ENCODE measurements around the gene BRD1.
"Not testable (repeated sequence)": the region's sequence is repeated elsewhere in the genome, so short reads cannot be mapped to it uniquely, and the experiment has no call there.

BRD1 gene

GRCh38 chr22:49784630-49784971, 43.1 kb downstream of the BRD1 start:
- Histone ChIP-seq H3K4me3 (no peak overlapping the region), H3K27me3 (no peaks in the 10 kb centered on the region), H3K4me1 (peaks cover 0 to 18% (median 13%) of the 10 kb centered on the region in 4 donors), H3K27ac (no peak overlapping the region), H3K9me3 (no peaks in the 10 kb centered on the region), H3K36me3 (peaks cover 36 to 83% (median 62%) of the 10 kb centered on the region in 3 donors)
- intact Hi-C loops (cut with DNase I; ENCODE audit: low total_unique reads), result no loop called here
- no peak for DNase-seq
- no peak for TF ChIP-seq CTCF (IDR thresholded peaks at IDR 0.05)

GRCh38 chr22:49783926-49784629, 43.6 kb downstream of the BRD1 start:
- Histone ChIP-seq H3K36me3 (peaks cover 36 to 85% (median 65%) of the 10 kb centered on the region in 3 donors), H3K4me3 (no peak overlapping the region), H3K4me1 (peaks cover 0 to 13% (median 8%) of the 10 kb centered on the region in 4 donors), H3K27ac (no peak overlapping the region), H3K27me3 (no peaks in the 10 kb centered on the region), H3K9me3 (no peaks in the 10 kb centered on the region)
- intact Hi-C loops (cut with DNase I; ENCODE audit: low total_unique reads), result no loop called here
- no peak for DNase-seq
- no peak for TF ChIP-seq CTCF (IDR thresholded peaks at IDR 0.05)

DNA sequence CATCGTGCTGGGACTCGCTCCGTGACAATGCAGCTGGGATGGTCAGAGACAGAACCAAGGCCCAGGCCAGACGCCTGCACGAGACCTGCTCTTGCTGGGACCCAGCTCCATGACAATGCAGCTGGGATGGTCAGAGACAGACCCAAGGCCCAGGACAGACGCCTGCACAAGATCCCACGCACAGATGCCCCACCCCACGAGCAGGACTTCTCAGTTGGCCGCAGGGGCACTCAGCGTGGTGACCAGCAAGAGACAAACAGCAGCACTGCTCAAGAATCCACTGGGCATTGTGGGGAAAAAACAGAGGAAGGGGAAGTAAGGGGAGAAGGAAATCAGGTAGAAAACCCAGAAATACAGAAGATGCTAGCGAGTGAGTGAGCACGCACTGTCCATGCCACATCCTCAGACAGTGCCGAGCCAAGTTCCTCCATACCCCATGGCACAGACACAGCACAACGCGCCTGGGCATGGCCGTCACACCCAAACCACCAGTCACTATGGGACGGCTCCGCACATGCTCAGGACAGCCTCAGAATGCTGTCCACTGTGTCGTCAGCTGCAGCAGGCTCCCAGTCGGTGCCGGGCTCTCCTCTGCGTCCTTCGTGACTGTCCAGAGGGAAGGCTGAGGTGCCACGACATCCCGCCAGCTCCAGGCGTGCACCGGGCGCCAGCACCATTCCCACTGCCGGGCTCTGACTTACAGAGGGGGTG, 44.5 kb downstream of the BRD1 start:
- Histone ChIP-seq H3K4me1 (peaks cover 0 to 4% (median under 1%) of the 10 kb centered on the region in 4 donors), H3K27ac (no peak overlapping the region), H3K9me3 (no peaks in the 10 kb centered on the region), H3K27me3 (no peaks in the 10 kb centered on the region), H3K4me3 (no peak overlapping the region), H3K36me3 (peaks cover 36 to 85% (median 65%) of the 10 kb centered on the region in 3 donors)
- intact Hi-C loops (cut with DNase I; ENCODE audit: low total_unique reads), result no loop called here
- TF ChIP-seq CTCF (IDR thresholded peaks at IDR 0.05), result no peak
- no peak for DNase-seq

DNA sequence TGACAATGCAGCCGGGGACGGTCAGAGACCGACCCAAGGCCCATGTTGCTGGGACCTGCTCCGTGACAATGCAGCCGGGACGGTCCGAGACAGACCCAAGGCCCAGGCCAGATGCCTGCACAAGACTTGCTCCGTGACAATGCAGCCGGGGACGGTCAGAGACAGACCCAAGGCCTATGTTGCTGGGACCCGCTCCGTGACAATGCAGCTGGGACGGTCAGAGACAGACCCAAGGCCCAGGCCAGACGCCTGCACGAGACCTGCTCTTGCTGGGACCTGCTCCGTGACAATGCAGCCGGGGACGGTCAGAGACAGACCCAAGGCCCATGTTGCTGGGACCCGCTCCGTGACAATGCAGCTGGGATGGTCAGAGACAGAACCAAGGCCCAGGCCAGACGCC, 45.8 kb downstream of the BRD1 start:
- H3K27me3 ChIP-seq; H3K9me3 ChIP-seq; intact Hi-C loops (cut with DNase I; ENCODE audit: low total_unique reads); H3K4me3 ChIP-seq; DNase-seq; H3K4me1 ChIP-seq; H3K27ac ChIP-seq: not testable (repeated sequence)
- peaks cover 37 to 85% (median 64%) of the 10 kb centered on the region in 3 donors for H3K36me3 ChIP-seq

DNA sequence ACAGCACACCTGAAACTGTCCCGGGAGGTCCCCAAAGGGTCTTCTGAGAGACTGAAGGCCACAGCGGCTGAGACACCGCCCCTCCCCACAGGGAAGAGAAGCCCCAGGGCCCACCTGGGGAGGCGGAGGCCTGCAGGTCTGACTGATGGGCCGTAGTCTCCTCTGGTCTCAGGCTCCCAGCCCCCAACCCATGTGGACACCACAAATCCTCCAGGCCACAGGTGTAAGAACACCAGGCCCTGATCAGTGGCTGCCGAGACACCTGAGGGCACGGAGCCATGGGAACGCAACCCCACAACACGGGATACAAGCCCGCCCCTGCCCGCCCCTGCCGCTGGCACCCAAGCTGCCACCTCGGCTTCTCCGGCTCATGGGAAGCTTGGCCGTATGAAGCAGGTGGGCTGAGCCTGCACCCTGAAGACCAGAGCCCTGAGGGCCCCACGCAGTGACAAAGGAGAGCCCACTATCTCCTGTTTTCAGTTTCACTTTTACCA, 46.3 kb downstream of the BRD1 start:
- H3K27ac ChIP-seq, result no peak overlapping the region
- no peak for DNase-seq
- no peaks in the 10 kb centered on the region for H3K27me3 ChIP-seq
- no peaks in the 10 kb centered on the region for H3K9me3 ChIP-seq
- intact Hi-C loops (cut with DNase I; ENCODE audit: low total_unique reads), result no loop called here
- H3K36me3 ChIP-seq, result peaks cover 38 to 85% (median 64%) of the 10 kb centered on the region in 3 donors
- H3K4me1 ChIP-seq, result peaks cover 0 to 3% (median 0%) of the 10 kb centered on the region in 4 donors
- no peak overlapping the region for H3K4me3 ChIP-seq
- no peak for TF ChIP-seq CTCF (IDR thresholded peaks at IDR 0.05)

DNA sequence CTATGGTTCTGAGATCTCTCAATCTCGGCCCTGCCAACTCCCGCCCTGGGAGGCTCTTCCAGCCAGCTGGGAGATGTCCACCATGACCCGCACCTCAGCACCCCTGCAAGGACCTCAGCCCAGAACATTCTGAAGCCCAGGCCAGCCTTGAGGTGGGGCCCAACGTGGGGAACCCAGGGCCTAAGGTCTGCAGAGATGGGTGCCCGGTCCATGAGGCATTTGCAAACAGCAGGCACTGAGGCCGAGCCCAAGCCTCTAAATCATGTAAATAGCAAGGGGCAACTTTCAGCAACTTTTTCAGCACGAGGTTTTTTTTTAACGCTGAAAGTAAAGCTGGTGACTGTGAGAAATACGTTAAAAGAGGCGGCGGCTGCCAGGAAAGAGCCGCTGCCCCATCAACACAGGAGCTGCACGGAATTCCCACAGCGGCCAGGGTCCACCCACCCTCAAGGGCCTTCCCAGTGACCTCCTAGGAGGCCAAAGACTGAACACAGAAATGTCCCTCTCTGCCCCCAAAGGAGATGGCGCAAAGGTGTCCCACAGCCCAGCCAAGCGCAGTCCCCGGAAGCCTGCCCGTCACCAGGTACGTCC, 46.9 kb downstream of the BRD1 start:
- no peak for TF ChIP-seq CTCF (IDR thresholded peaks at IDR 0.05)
- Histone ChIP-seq H3K4me3 (no peak overlapping the region), H3K4me1 (peaks cover 0 to 3% (median 0%) of the 10 kb centered on the region in 4 donors), H3K27me3 (no peaks in the 10 kb centered on the region), H3K9me3 (no peaks in the 10 kb centered on the region), H3K36me3 (peaks cover 43 to 85% (median 65%) of the 10 kb centered on the region in 3 donors), H3K27ac (no peak overlapping the region)
- no peak for DNase-seq
- intact Hi-C loops (cut with DNase I; ENCODE audit: low total_unique reads), result no loop called here
